NB4 (cell line): ENCODE measurements around the gene MOSMO.

ENCODE experiments used
- POLR2A ChIP-seq: IDR thresholded peaks from 2 replicates; pipeline ENCODE4 v1.6.1; 2011; ENCODE audit warnings: mild to moderate bottlenecking; ENCODE audit not compliant: insufficient read length; ENCODE audit errors: extremely low read depth
- TF ChIP-seq, protein P1 (sequence below): IDR thresholded peaks from one replicate; pipeline ENCODE4 v1.5.1; 2012; ENCODE audit warnings: low read depth, low read length
- TF ChIP-seq, protein P2 (sequence below): IDR thresholded peaks from 2 replicates; pipeline ENCODE4 v1.6.1; 2011; ENCODE audit warnings: low read depth, low read length

DNA sequence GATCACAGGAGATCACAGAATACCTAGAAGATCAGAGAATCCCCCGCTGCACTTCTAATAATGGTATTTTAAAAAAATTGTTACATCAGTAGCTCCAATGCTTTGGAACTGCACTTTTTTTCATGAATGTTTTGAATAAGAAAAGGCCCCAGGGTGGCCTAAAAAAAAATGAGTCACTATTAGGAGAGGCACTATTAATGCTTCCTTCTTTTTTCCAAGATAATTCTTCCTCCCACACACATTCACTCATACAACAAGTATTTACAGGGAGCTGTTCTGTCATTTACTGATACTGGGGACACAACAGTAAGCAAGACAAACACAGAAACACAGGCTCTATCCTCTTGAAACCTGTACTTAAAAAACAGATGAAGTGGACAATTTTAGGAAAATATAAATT is 6.3 kb upstream of the MOSMO start:
- no peak for TF ChIP-seq POLR2A
- TF ChIP-seq, protein P1, sequence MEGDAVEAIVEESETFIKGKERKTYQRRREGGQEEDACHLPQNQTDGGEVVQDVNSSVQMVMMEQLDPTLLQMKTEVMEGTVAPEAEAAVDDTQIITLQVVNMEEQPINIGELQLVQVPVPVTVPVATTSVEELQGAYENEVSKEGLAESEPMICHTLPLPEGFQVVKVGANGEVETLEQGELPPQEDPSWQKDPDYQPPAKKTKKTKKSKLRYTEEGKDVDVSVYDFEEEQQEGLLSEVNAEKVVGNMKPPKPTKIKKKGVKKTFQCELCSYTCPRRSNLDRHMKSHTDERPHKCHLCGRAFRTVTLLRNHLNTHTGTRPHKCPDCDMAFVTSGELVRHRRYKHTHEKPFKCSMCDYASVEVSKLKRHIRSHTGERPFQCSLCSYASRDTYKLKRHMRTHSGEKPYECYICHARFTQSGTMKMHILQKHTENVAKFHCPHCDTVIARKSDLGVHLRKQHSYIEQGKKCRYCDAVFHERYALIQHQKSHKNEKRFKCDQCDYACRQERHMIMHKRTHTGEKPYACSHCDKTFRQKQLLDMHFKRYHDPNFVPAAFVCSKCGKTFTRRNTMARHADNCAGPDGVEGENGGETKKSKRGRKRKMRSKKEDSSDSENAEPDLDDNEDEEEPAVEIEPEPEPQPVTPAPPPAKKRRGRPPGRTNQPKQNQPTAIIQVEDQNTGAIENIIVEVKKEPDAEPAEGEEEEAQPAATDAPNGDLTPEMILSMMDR, result no peak
- TF ChIP-seq, protein P2, sequence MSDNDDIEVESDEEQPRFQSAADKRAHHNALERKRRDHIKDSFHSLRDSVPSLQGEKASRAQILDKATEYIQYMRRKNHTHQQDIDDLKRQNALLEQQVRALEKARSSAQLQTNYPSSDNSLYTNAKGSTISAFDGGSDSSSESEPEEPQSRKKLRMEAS, result no peak
